ENCODE results near the gene PEX16.

Gene PEX16

GRCh38 chr11:45917623-45918330 lies at the start of gene PEX16:
Gene PEX16 (minus strand): TSS chr11:45917877. CDS start chr11:45917811, 66 bp downstream.
- TF ChIP-seq CTCF (IDR thresholded peaks at IDR 0.05) = no peak
- no peak for TF ChIP-seq ZFX (IDR thresholded peaks at IDR 0.05; ENCODE audit: borderline replicate concordance)

GRCh38 chr11:45964911-45965389 lies 47.3 kb upstream of the PEX16 start:
- H3K27ac ChIP-seq = no peak overlapping the region
- TF ChIP-seq CTCF (IDR thresholded peaks at IDR 0.05) = peak; percentile 96
- no peak for TF ChIP-seq ZFX (IDR thresholded peaks at IDR 0.05; ENCODE audit: borderline replicate concordance)

More at GRCh38 chr11:45917623-45918330, at the start of gene PEX16:
- H3K27ac ChIP-seq = peak within 1 kb of the TSS; percentile 90

GRCh38 chr11:45961751-45962240 lies 44.1 kb upstream of the PEX16 start:
- H3K27ac ChIP-seq = no peak overlapping the region
- TF ChIP-seq ZFX (IDR thresholded peaks at IDR 0.05; ENCODE audit: borderline replicate concordance) = no peak
- TF ChIP-seq CTCF (IDR thresholded peaks at IDR 0.05) = no peak

GRCh38 chr11:45960387-45961095 lies 42.9 kb upstream of the PEX16 start:
- TF ChIP-seq ZFX (IDR thresholded peaks at IDR 0.05; ENCODE audit: borderline replicate concordance) (no peak), CTCF (IDR thresholded peaks at IDR 0.05) (no peak)
- H3K27ac ChIP-seq = no peak overlapping the region

GRCh38 chr11:45959851-45960250 lies 42.2 kb upstream of the PEX16 start:
- no peak overlapping the region for H3K27ac ChIP-seq
- TF ChIP-seq CTCF (IDR thresholded peaks at IDR 0.05) (no peak), ZFX (IDR thresholded peaks at IDR 0.05; ENCODE audit: borderline replicate concordance) (no peak)

GRCh38 chr11:45949992-45950407 lies 32.3 kb upstream of the PEX16 start:
- no peak overlapping the region for H3K27ac ChIP-seq
- TF ChIP-seq ZFX (IDR thresholded peaks at IDR 0.05; ENCODE audit: borderline replicate concordance) = no peak
- TF ChIP-seq CTCF (IDR thresholded peaks at IDR 0.05) = no peak

- TF ChIP-seq ZFX (IDR thresholded peaks at IDR 0.05; ENCODE audit: borderline replicate concordance) = no peak
- H3K27ac ChIP-seq = no peak overlapping the region
Measured at GRCh38 chr11:45948356-45948755, 30.7 kb upstream of the PEX16 start.

Data from 22Rv1 (cell line).